Astrocyte of the cerebellum (primary cell): ENCODE measurements around the gene HPS4.
"Not testable (repeated sequence)": the region's sequence is repeated elsewhere in the genome, so short reads cannot be mapped to it uniquely, and the experiment has no call there.

Experiments
- DNase-seq: peaks from one replicate; pipeline ENCODE4 v3.0.0-alpha.2; 2011; ENCODE audit warnings: low read depth
- H3K4me3 ChIP-seq: 2 replicates; pipeline ENCODE4 v1.5.1; 2011; ENCODE audit warnings: mild to moderate bottlenecking, low read depth, low read length, moderate library complexity
- CTCF ChIP-seq: IDR thresholded peaks from 2 replicates; pipeline ENCODE4 v1.5.1; 2012; ENCODE audit warnings: low read length, low read depth, moderate library complexity, mild to moderate bottlenecking; ENCODE audit errors: missing control alignments
- in situ Hi-C: cut with HindIII; loops from 2 replicates; pipeline ENCODE4 v1.10.0; 2017; ENCODE audit warnings: low sequenced_read_pairs

The HPS4 gene

GRCh38 chr22:26442086-26442756 is 41.4 kb downstream of the HPS4 start:
- in situ Hi-C loops = no loop called here
- H3K4me3 ChIP-seq = no peak overlapping the region
- TF ChIP-seq CTCF = no peak
- DNase-seq = no peak

- no peak overlapping the region for H3K4me3 ChIP-seq
- no peak for DNase-seq
- TF ChIP-seq CTCF = no peak
- in situ Hi-C loops = no loop called here
These were observed 44.0 kb downstream of the HPS4 start for GRCh38 chr22:26439559-26439958.

GRCh38 chr22:26438776-26439175 is 44.8 kb downstream of the HPS4 start:
- H3K4me3 ChIP-seq, DNase-seq, in situ Hi-C loops: not testable (repeated sequence)

- in situ Hi-C loops = no loop called here
- DNase-seq = no peak
- no peak overlapping the region for H3K4me3 ChIP-seq
- TF ChIP-seq CTCF = no peak
These were observed 45.7 kb downstream of the HPS4 start for GRCh38 chr22:26437694-26438392.

- H3K4me3 ChIP-seq = no peak overlapping the region
- no peak for DNase-seq
- in situ Hi-C loops = no loop called here
- no peak for TF ChIP-seq CTCF
These were observed 46.6 kb downstream of the HPS4 start for GRCh38 chr22:26436903-26437515.

GRCh38 chr22:26435327-26436093 is 48.1 kb downstream of the HPS4 start:
- H3K4me3 ChIP-seq = no peak overlapping the region
- in situ Hi-C loops = no loop called here
- no peak for TF ChIP-seq CTCF
- no peak for DNase-seq
